ENCODE measurements around the gene DCTN2.
"Not testable (repeated sequence)": the region's sequence is repeated elsewhere in the genome, so short reads cannot be mapped to it uniquely, and the experiment has no call there.

The DCTN2 gene

DNA sequence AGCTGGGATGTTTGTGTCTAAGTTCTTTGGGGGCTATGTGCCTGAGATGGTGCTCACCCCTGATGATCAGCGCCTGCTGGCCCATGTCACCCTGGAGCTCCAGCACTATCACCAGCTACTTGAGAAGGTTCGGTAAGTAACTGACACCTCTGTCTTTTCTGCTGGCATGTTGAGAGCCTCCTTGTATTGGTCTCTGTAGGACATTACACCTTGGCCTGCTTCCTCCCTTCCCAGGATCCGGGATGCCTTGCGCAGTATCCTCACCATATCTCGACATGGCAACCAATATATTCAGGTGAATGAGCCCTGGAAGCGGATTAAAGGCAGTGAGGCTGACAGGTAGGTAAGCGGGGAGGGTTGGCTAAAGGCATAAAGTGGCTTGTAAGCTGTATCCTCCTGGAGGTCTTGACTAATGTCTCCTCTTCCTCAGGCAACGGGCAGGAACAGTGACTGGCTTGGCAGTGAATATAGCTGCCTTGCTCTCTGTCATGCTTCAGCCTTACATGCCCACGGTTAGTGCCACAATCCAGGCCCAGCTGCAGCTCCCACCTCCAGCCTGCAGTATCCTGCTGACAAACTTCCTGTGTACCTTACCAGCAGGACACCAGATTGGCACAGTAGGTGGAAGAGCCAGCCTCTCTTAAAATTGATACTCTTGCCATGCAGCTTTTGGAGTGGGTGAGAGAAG is 32.1 kb downstream of the DCTN2 start:
- no peak for DNase-seq

DNA sequence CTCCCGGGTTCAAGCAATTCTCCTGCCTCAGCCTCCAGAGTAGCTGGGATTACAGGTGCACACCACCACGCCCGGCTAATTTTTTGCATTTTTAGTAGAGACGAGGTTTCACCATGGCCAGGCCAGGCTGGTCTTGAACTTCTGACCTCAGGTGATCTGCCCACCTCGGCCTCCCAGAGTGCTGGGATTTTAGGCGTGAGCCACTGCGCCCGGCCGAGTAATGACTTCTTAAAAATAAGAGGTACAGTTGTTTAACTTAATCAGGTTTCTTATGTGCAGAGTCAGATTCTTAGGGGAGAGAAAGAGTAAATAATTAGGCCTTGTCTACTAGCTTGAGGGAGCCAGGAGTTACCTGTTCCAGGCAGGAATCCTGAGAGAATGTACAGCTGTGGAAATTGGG is 32.7 kb downstream of the DCTN2 start:
- not testable (repeated sequence) for DNase-seq

DNA sequence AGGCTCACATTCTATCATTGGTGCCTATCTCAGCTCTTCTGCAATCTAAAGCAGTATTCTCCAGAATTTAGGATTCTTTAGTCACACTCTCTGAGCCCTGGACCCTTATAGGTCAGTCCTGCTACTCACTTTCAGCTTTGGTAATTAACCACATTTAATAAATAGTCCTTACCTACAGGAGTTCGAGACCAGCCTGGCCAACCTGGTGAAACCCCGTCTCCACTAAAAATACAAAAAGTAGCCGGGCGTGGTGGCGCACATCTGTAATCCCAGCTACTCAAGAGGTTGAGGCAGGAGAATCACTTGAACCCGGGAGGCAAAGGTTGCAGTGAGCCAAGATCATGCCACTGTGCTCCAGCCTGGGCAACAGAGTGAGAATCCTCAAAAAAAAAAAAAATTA is 33.3 kb downstream of the DCTN2 start:
- DNase-seq: not testable (repeated sequence)

DNA sequence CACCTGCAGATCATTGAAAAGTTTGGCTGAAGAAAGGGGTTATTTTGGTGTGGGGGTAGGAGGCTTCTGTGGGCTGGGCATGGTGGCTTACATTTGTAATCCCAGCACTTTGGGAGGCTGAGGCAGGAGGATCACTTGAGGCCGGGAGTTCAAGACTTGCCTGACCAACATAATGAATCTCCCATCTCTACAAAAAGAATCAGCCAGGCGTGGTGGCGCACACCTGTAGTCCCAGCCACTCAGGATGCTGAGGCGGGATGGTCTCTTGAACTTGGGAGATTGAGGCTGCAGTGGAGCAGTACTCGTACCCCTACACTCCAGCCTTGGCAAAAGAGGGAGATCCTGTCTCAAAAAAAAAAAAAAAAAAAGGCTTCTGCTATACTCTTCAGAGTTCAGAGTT is 33.7 kb downstream of the DCTN2 start:
- DNase-seq: no peak

DNA sequence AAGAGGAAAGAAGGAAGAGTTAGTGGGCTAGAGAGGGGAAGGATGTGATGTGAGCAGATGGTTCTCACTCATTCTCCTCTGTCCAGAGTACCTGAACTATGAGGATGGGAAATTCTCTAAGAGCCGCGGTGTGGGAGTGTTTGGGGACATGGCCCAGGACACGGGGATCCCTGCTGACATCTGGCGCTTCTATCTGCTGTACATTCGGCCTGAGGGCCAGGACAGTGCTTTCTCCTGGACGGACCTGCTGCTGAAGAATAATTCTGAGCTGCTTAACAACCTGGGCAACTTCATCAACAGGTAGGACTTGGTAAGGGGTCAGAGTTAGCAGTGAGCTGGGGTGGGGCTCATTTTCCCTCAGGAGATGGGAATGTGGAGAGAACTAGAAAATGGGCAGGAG is 34.3 kb downstream of the DCTN2 start:
- DNase-seq: no peak

- DNase-seq: no peak
Measured at GRCh38 chr12:57511588-57512325, 35.2 kb downstream of the DCTN2 start.

DNA sequence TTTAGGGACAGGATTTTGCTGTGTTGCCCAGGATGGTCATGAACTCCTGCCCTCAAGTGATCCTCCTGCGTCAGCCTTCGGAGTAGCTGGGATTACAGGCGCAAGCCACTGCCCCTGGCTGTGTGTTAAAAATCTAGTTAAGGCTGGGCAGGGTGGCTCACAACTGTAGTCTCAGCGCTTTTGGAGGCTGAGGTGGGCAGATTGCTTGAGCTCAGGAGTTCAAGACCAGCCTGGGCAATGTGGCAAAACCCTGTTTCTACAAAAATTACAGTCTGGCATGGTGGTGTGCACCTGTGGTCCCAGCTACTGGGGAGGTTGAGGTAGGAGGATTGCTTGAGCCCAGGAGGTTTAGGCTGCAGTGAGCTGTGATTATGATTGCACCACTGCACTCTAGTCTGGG is 35.8 kb downstream of the DCTN2 start:
- DNase-seq: no peak

DNA sequence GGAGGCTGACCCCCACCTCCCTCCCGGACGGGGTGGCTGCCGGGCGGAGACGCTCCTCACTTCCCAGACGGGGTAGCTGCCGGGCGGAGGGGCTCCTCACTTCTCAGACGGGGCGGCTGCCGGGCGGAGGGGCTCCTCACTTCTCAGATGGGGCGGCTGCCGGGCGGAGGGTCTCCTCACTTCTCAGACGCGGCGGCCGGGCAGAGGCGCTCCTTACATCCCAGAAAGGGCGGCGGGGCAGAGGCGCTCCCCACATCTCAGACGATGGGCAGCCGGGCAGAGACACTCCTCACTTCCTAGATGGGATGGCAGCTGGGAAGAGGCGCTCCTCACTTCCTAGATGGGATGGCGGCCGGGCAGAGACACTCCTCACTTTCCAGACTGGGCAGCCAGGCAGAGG is 39.2 kb downstream of the DCTN2 start:
- DNase-seq: not testable (repeated sequence)

GRCh38 chr12:57506541-57506940 is 40.5 kb downstream of the DCTN2 start:
- not testable (repeated sequence) for DNase-seq

DNA sequence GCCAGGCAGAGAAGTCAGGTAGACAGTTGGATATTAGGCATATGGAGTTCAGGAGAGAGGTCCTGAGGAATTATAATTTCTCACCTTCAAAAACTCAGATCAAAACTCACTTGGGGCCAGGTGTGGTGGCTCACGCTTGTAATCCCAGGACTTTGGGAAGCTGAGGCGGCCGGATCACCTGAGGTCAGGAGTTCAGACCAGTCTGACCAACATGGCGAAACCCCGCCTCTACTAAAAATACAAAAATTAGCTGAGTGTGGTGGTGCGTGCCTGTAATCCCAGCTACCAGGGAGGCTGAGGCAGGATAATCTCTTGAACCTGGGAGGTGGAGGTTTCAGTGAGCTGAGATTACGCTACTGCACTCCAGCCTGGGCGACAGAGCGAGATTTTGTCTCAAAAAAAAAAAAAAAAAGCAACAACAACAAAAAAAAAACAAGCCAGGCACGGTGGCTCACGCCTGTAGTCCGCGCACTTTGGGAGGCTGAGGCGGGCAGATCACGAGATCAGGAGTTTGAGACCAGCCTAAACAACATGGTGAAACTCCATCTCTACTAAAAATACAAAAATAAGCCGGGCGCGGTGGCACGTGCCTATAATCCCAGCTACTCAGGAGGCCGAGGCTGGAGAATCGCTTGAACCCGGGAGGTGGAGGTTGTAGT is 44.6 kb downstream of the DCTN2 start:
- not testable (repeated sequence) for DNase-seq

DNA sequence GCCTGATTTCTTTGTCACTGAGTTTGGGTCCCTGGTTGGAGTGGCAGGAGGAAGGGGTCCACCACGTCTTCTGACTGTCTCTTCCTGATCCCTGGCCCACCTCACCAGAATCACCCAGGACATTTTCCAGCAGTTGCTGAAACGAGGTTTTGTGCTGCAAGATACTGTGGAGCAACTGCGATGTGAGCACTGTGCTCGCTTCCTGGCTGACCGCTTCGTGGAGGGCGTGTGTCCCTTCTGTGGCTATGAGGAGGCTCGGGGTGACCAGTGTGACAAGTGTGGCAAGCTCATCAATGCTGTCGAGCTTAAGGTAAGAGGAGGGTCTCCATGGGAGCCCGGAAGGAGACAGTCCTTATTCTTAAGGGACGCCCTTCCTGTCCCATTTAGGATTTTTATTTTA is 46.8 kb downstream of the DCTN2 start:
- no peak for DNase-seq

- DNase-seq: no peak
Measured at GRCh38 chr12:57498571-57498970, 48.4 kb downstream of the DCTN2 start.

GRCh38 chr12:57498132-57498502 is 48.9 kb downstream of the DCTN2 start:
- no peak for DNase-seq

- DNase-seq: no peak
Measured at GRCh38 chr12:57497223-57498131, 49.5 kb downstream of the DCTN2 start.

DNA sequence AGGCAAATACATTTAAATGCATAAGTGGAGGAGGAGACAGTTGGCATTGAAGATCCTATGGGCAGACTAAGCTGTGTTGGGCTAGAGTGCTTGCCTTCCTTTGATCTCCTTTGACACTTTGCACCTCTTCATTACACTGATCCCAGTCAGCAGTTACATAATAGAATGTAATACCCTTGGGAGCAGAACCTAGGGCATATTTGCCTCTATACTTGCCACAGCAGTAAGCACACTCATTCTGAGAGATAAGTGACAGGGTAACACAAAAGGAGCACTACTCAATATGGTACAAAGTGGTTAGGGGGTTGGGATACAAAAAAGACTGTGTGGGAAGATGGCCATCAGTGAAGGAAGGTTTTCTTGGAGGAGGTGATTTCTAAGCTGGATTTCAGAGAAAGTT is 50.2 kb downstream of the DCTN2 start:
- no peak for DNase-seq

DNA sequence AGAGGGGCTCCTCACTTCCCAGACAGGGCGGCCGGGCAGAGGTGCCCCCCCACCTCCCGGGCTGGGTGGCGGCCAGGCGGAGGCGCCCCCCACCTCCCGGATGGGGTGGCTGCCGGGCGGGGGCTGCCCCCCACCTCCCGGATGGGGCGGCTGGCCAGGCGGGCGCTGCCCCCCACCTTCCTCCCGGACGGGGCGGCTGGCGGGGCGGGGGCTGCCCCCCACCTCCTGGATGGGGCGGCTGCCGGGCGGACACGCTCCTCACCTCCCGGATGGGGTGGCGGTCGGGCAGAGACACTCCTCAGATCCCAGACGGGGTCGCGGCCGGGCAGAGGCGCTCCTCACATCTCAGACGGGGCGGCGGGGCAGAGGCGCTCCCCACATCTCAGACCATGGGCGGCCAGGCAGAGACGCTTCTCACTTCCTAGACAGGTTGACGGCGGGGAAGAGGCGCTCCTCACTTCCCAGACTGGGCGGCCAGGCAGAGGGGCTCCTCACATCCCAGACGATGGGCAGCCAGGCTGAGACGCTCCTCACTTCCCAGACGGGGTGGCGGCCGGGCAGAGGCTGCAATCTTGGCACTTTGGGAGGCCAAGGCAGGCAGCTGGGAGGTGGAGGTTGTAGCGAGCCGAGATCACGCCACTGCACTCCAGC is 51.8 kb downstream of the DCTN2 start:
- not testable (repeated sequence) for DNase-seq

- peak in 1 of 5 experiments; percentile 52 for DNase-seq
Measured at GRCh38 chr12:57491393-57492280, 55.4 kb downstream of the DCTN2 start.

DNA sequence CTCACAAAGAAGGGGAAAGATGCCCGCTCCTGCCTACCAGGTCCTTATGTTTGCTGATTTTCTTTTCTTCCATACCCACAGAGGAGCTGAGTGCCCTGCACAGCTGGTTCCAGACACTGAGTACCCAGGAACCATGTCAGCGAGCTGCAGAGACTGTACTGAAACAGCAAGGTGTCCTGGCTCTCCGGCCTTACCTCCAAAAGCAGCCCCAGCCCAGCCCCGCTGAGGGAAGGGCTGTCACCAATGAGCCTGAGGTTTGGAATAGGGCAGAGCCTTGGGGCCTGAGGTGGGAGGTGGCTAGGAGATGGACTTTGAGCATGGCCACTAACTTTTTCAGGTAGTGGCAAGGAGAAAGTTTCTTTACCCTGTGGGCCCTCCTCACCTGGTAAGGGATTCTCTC is 56.9 kb downstream of the DCTN2 start:
- no peak for DNase-seq

GRCh38 chr12:57489157-57489641 is 57.8 kb downstream of the DCTN2 start:
- no peak for DNase-seq

- no peak for DNase-seq
Measured at GRCh38 chr12:57488402-57489156, 58.4 kb downstream of the DCTN2 start.

Measured in T-helper 2 cell (primary cell).